Activated CD8-positive, alpha-beta T cell treated with anti-CD3 and anti-CD28 coated beads, Interleukin-2, amount 10 ng/mL, durations not matched to agents 7 days and 5 days (primary cell): Measurements from ENCODE around the gene ZBTB16. TPM values are rescaled to one million over a fixed set of nuclear protein-coding genes. Genes with fewer than 3 reads are reported as not detected.
A peak's percentile ranks its signal among the peaks of the same experiment; 100 is the strongest.

Experiments
- ATAC-seq: fragments of 150-1000 bp; cut with Tn5 transposase; one replicate; pipeline ENCODE4 v1.10.0; 2021; ENCODE audit warnings: moderate library complexity
- CTCF ChIA-PET: fragments of 350-600 bp; sonication (Branson Sonifier 250); formaldehyde crosslinking; loops from one replicate; lab custom pipeline; 2021; ENCODE audit warnings: antibody characterized with exemption; lab: Charles Lee
- POLR2A ChIA-PET: fragments of 350-600 bp; sonication (Branson Sonifier 250); formaldehyde crosslinking; loops from one replicate; lab custom pipeline; 2021; ENCODE audit warnings: antibody characterized with exemption; lab: Charles Lee
- DNase-seq: peaks from one replicate; pipeline ENCODE4 v3.0.0-alpha.2; 2020
- H3K27ac Mint-ChIP-seq: one replicate; pipeline ENCODE4 v1.8.0; 2021; ENCODE audit warnings: mild to moderate bottlenecking, mixed read lengths
- H3K27me3 Mint-ChIP-seq: one replicate; pipeline ENCODE4 v1.8.0; 2021; ENCODE audit warnings: low read depth, mixed read lengths
- H3K36me3 Mint-ChIP-seq: one replicate; pipeline ENCODE4 v1.8.0; 2021; ENCODE audit warnings: low read depth, mixed read lengths
- H3K4me1 Mint-ChIP-seq: one replicate; pipeline ENCODE4 v1.8.0; 2021; ENCODE audit warnings: low read depth, mixed read lengths
- H3K4me3 Mint-ChIP-seq: one replicate; pipeline ENCODE4 v1.8.0; 2021; ENCODE audit warnings: mild to moderate bottlenecking, mixed read lengths
- H3K9me3 Mint-ChIP-seq: one replicate; pipeline ENCODE4 v1.8.0; 2022; ENCODE audit warnings: mixed read lengths; ENCODE audit not compliant: insufficient read depth
- total RNA-seq, 2 experiments: library from RNA; stranded (reverse); gene quantifications; one replicate each; pipeline ENCODE4 v1.2.3, GENCODE V29; 2021

Gene ZBTB16
- total RNA-seq, 2 experiments from 2014 or later, result 16.3 to 16.4 TPM

GRCh38 chr11:114215871-114216795 lies 156.6 kb downstream of the ZBTB16 start:
- H3K27me3 Mint-ChIP-seq, result no peaks in the 10 kb centered on the region
- peak; percentile 43 for ATAC-seq

GRCh38 chr11:114216796-114217180 lies 157.3 kb downstream of the ZBTB16 start:
- ATAC-seq (peak; percentile 90), DNase-seq (peak; percentile 49)
- no peaks in the 10 kb centered on the region for H3K9me3 Mint-ChIP-seq
- H3K4me1 Mint-ChIP-seq, result peaks cover 68% of the 10 kb centered on the region
- POLR2A ChIA-PET, result interaction anchor here (0.7 kb wide), 1 partner anchor 10 kb away, joined by 3 read pairs; no protein-coding TSS in a partner anchor
- H3K4me3 Mint-ChIP-seq, result peak overlapping the region; percentile 35
- CTCF ChIA-PET, result interaction anchor here (1.2 to 3.7 kb wide), 3 partner anchors 34 to 47 kb away, joined by 3 to 14 read pairs (median 5); no protein-coding TSS in a partner anchor
- no peaks in the 10 kb centered on the region for H3K27me3 Mint-ChIP-seq
- H3K36me3 Mint-ChIP-seq, result peaks cover 15% of the 10 kb centered on the region
- H3K27ac Mint-ChIP-seq, result peak overlapping the region; percentile 85

More at GRCh38 chr11:114215871-114216795, 156.6 kb downstream of the ZBTB16 start:
- H3K4me3 Mint-ChIP-seq, result peak overlapping the region; percentile 35
- H3K4me1 Mint-ChIP-seq, result peaks cover 72% of the 10 kb centered on the region
- no peak for DNase-seq
- POLR2A ChIA-PET, result no interaction called here
- H3K9me3 Mint-ChIP-seq, result no peaks in the 10 kb centered on the region
- peaks cover 15% of the 10 kb centered on the region for H3K36me3 Mint-ChIP-seq
- CTCF ChIA-PET, result interaction anchor here (1.2 to 3.7 kb wide), 4 partner anchors 33 to 221 kb away, joined by 3 to 14 read pairs (median 4); no protein-coding TSS in a partner anchor
- H3K27ac Mint-ChIP-seq, result peak overlapping the region; percentile 85

DNA sequence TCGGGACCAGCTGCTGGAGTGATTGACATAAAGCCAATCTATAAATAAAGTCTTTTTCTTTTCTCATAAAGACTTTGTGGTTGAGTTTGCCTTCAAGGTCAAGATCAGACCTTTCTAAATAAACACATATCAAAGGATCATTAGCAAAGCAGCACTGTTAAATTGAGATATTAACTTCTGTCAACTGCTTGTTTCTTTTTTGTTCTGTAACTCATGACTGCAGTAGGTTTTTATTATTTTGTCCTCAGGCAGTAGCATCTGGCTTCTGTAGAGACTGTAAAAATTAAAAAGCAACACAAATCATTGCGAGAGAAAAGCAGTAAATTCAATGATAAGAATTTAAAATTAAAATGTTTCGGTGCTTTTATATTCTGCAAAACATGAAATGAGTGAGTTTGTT lies 159.0 kb downstream of the ZBTB16 start:
- H3K4me3 Mint-ChIP-seq, result no peak overlapping the region
- CTCF ChIA-PET, result interaction anchor here (1.5 to 3.7 kb wide), 2 partner anchors 35 to 43 kb away, joined by 5 to 14 read pairs; no protein-coding TSS in a partner anchor
- peaks cover 15% of the 10 kb centered on the region for H3K36me3 Mint-ChIP-seq
- DNase-seq (no peak), ATAC-seq (no peak)
- POLR2A ChIA-PET, result no interaction called here
- peaks cover 62% of the 10 kb centered on the region for H3K4me1 Mint-ChIP-seq
- no peaks in the 10 kb centered on the region for H3K9me3 Mint-ChIP-seq
- no peaks in the 10 kb centered on the region for H3K27me3 Mint-ChIP-seq
- peak overlapping the region; percentile 85 for H3K27ac Mint-ChIP-seq

GRCh38 chr11:114219559-114220349 lies 160.2 kb downstream of the ZBTB16 start:
- no peak for DNase-seq
- peaks cover 15% of the 10 kb centered on the region for H3K36me3 Mint-ChIP-seq
- H3K4me1 Mint-ChIP-seq, result peaks cover 56% of the 10 kb centered on the region
- ATAC-seq, result no peak
- peak overlapping the region; percentile 3 for H3K27ac Mint-ChIP-seq
- ChIA-PET POLR2A (interaction anchor here (0.6 kb wide), 1 partner anchor 19 kb away, joined by 4 read pairs; no protein-coding TSS in a partner anchor), CTCF (interaction anchor here (1.0 to 1.2 kb wide), 2 partner anchors 9 to 41 kb away, joined by 3 to 6 read pairs; no protein-coding TSS in a partner anchor)
- no peak overlapping the region for H3K4me3 Mint-ChIP-seq
- H3K9me3 Mint-ChIP-seq, result no peaks in the 10 kb centered on the region
- H3K27me3 Mint-ChIP-seq, result peaks cover 5% of the 10 kb centered on the region

GRCh38 chr11:114221037-114221436 lies 161.5 kb downstream of the ZBTB16 start:
- DNase-seq (no peak), ATAC-seq (no peak)
- Mint-ChIP-seq H3K4me3 (no peak overlapping the region), H3K9me3 (no peaks in the 10 kb centered on the region), H3K4me1 (peaks cover 56% of the 10 kb centered on the region), H3K27ac (no peak overlapping the region), H3K36me3 (peaks cover 14% of the 10 kb centered on the region), H3K27me3 (peaks cover 5% of the 10 kb centered on the region)
- ChIA-PET CTCF (interaction anchor here (1.4 kb wide), 1 partner anchor 40 kb away, joined by 5 read pairs; no protein-coding TSS in a partner anchor), POLR2A (no interaction called here)

- DNase-seq (no peak), ATAC-seq (no peak)
- Mint-ChIP-seq H3K9me3 (no peaks in the 10 kb centered on the region), H3K36me3 (peaks cover 2% of the 10 kb centered on the region), H3K4me3 (no peak overlapping the region), H3K4me1 (peaks cover 35% of the 10 kb centered on the region), H3K27me3 (peaks cover 5% of the 10 kb centered on the region), H3K27ac (no peak overlapping the region)
- POLR2A ChIA-PET, result no interaction called here
- CTCF ChIA-PET, result interaction anchor here (1.0 to 1.5 kb wide), 2 partner anchors 15 to 42 kb away, joined by 4 read pairs; no protein-coding TSS in a partner anchor
Observed at GRCh38 chr11:114225661-114226060, 166.2 kb downstream of the ZBTB16 start.

GRCh38 chr11:114226356-114226755 lies 166.8 kb downstream of the ZBTB16 start:
- DNase-seq, result peak; percentile 25
- CTCF ChIA-PET, result no interaction called here
- Mint-ChIP-seq H3K27me3 (peaks cover 5% of the 10 kb centered on the region), H3K4me3 (no peak overlapping the region), H3K9me3 (no peaks in the 10 kb centered on the region), H3K27ac (peak overlapping the region; percentile 60), H3K4me1 (peaks cover 35% of the 10 kb centered on the region), H3K36me3 (peaks cover 2% of the 10 kb centered on the region)
- POLR2A ChIA-PET, result interaction anchor here (0.6 kb wide), 1 partner anchor 9 kb away, joined by 3 read pairs; no protein-coding TSS in a partner anchor
- ATAC-seq, result peak; percentile 53

DNA sequence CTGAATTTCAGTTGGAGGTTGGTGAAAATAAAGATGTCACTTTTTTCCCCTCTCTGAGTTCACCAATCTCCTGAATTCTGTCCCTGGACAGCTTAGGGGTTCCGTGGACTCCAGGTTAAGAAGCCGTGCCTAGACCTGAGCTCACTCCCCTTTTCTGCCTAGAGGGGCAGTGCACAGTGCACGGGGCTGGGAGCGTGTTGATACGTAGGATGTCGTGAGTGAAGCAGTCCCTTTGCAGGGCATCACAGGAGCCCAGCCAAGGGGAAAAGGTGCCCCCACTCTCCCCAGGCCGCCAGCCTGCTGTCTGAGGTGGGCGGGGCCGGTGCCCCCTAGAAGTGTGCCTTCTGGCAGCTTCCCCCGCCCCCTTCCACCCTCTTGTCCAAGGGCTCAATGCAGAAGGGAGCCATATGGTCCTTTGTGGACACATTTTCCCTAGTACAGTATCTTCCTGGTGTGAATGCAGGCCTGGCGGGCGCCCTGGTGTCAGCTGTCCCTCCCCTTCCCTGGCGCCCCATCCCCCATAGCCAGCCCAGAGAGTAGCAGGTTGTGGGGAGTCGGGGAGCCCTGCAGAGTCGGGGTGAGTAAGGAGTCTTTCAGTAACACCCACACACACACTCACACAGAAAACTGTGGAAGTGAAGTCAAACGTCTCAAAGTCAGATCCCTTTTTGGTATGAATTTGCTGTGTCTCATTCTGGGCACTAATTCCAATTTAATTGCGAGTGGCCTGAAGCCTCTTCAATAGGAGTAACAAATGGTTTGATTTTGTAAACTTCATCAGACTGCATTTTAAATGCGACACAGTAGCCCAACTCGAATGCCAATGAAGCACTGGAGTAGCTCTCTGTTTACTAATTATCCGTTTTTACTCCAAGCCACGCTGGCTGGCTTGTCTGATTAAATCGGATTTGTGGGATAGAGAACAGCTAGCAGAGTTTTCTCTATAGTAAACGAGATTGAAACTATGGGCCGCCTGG lies 169.2 kb downstream of the ZBTB16 start:
- Mint-ChIP-seq H3K4me3 (no peak overlapping the region), H3K27me3 (peaks cover 8% of the 10 kb centered on the region), H3K27ac (no peak overlapping the region), H3K4me1 (peaks cover 32% of the 10 kb centered on the region), H3K36me3 (peaks cover 2% of the 10 kb centered on the region), H3K9me3 (no peaks in the 10 kb centered on the region)
- ChIA-PET POLR2A (no interaction called here), CTCF (no interaction called here)
- no peak for ATAC-seq
- DNase-seq, result no peak

GRCh38 chr11:114230031-114230704 lies 170.7 kb downstream of the ZBTB16 start:
- CTCF ChIA-PET, result interaction anchor here (0.9 kb wide), 1 partner anchor 13 kb away, joined by 3 read pairs; no protein-coding TSS in a partner anchor
- Mint-ChIP-seq H3K36me3 (peaks cover 2% of the 10 kb centered on the region), H3K4me1 (peaks cover 24% of the 10 kb centered on the region), H3K9me3 (no peaks in the 10 kb centered on the region), H3K27me3 (peaks cover 17% of the 10 kb centered on the region), H3K27ac (no peak overlapping the region), H3K4me3 (no peak overlapping the region)
- no peak for DNase-seq
- POLR2A ChIA-PET, result no interaction called here
- no peak for ATAC-seq

DNA sequence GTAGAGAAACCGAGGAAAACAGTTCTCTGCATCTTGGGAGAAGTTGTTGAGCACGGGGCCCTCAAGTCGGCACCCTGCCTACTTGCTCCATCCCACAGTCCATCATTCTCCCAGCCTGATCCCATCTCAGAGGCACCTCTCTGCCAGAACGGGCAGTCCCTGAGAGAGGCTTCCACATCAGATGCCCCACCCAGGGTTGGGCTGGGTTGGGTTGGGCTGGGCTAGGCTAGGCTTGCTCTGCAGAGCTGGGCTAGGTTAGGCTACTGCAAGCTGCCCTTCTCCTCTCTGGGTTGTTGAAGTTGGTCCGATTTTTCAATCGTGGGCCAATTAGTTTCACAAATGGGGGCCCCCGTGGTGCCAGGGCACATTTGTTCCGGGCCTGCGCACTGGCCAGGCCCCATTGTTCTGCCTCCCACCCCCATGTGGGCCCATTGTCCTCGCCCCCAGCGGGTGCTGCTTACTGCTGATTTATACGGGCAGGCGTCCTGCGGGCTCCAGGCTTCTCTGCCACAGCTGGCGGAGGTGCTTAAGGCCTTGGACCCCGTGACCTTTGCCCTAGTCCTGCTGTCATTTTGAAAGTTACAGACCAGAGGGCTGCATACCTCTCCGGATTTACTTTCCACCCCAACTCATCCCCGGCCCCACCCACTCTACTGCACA lies 173.0 kb downstream of the ZBTB16 start:
- Mint-ChIP-seq H3K4me1 (peaks cover under 1% of the 10 kb centered on the region), H3K27ac (no peak overlapping the region), H3K9me3 (no peaks in the 10 kb centered on the region), H3K4me3 (no peak overlapping the region), H3K36me3 (no peaks in the 10 kb centered on the region), H3K27me3 (peaks cover 33% of the 10 kb centered on the region)
- no peak for ATAC-seq
- no peak for DNase-seq
- ChIA-PET POLR2A (no interaction called here), CTCF (no interaction called here)
